ENCODE data around the gene CLBA1. TPM values are rescaled to one million over a fixed set of nuclear protein-coding genes. Genes with fewer than 3 reads are reported as not detected.

The CLBA1 gene
- total RNA-seq, 120 experiments from 2014 or later: 5.2 to 21.3 (median 11.7) TPM

Other genes with a start within 250 kb of the CLBA1 start
- 10 to 100 TPM; 23.3 to 52.5 (median 36.1) TPM for gene SIVA1, start 232.6 kb upstream of the CLBA1 start, total RNA-seq
- gene AKT1, start 190.0 kb upstream of the CLBA1 start, total RNA-seq: 100 to 1,000 TPM in 5 of 120 experiments, 10 to 100 TPM in 115; 63.1 to 111 (median 79.7) TPM
- 1 to 10 TPM in 49 of 120 experiments, under 1 TPM in 71; 0.32 to 3.2 (median 0.91) TPM for gene ZBTB42, start 184.7 kb upstream of the CLBA1 start, total RNA-seq
- gene CEP170B, start 120.5 kb upstream of the CLBA1 start, total RNA-seq: 100 to 1,000 TPM in 41 of 120 experiments, 10 to 100 TPM in 79; 36.0 to 131 (median 93.9) TPM
- gene PLD4, start 60.9 kb upstream of the CLBA1 start, total RNA-seq: 10 to 100 TPM in 61 of 120 experiments, 1 to 10 TPM in 59; 1.6 to 29.2 (median 10.1) TPM
- 10 to 100 TPM; 14.0 to 70.3 (median 45.2) TPM for gene AHNAK2, start 7.4 kb upstream of the CLBA1 start, total RNA-seq
- 1 to 10 TPM; 1.7 to 5.4 (median 3.1) TPM for gene CDCA4, start 35.3 kb downstream of the CLBA1 start, total RNA-seq
- 1 to 10 TPM in 96 of 120 experiments, under 1 TPM in 24; 0.48 to 3.9 (median 1.6) TPM for gene GPR132, start 79.6 kb downstream of the CLBA1 start, total RNA-seq
- gene JAG2, start 183.0 kb downstream of the CLBA1 start, total RNA-seq: 10 to 100 TPM; 15.2 to 59.3 (median 34.5) TPM
- gene NUDT14, start 195.5 kb downstream of the CLBA1 start, total RNA-seq: 10 to 100 TPM; 29.1 to 76.6 (median 47.9) TPM

Measured in dorsolateral prefrontal cortex (tissue), 118 donors.